ENCODE measurements around the gene CAPZA1.

DNA sequence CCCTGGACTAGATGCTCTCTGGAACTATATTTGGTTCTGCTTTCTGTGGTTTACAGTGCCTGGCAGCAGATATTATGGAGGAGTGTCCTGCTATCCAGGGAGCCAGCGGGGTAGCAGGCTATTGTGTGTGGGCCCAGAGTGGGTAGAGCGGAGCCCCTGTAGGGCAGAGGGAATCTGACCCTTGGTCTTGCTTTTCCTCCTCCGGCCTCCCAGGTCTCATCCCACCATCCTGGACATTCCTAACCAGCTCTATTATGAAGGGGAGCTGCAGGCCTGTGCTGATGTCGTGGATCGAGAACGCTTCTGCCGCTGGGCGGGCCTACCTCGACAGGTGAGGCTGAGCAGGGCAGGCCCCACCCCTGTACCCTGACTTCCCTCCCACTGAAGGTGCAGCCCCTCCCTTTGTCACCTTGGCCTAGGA is 78.2 kb downstream of the CAPZA1 start:
- TF ChIP-seq GABPA (IDR thresholded peaks at IDR 0.05; ENCODE audit: low read depth), result no peak
- no peak for TF ChIP-seq EZH2phosphoT487 (IDR thresholded peaks at IDR 0.05; ENCODE audit: borderline replicate concordance, low read depth)
- no peak for TF ChIP-seq POLR2AphosphoS5 (IDR thresholded peaks at IDR 0.05; ENCODE audit: low read depth, low read length)
- TF ChIP-seq, protein P1, sequence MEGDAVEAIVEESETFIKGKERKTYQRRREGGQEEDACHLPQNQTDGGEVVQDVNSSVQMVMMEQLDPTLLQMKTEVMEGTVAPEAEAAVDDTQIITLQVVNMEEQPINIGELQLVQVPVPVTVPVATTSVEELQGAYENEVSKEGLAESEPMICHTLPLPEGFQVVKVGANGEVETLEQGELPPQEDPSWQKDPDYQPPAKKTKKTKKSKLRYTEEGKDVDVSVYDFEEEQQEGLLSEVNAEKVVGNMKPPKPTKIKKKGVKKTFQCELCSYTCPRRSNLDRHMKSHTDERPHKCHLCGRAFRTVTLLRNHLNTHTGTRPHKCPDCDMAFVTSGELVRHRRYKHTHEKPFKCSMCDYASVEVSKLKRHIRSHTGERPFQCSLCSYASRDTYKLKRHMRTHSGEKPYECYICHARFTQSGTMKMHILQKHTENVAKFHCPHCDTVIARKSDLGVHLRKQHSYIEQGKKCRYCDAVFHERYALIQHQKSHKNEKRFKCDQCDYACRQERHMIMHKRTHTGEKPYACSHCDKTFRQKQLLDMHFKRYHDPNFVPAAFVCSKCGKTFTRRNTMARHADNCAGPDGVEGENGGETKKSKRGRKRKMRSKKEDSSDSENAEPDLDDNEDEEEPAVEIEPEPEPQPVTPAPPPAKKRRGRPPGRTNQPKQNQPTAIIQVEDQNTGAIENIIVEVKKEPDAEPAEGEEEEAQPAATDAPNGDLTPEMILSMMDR (IDR thresholded peaks at IDR 0.05), result no peak
- no peak for TF ChIP-seq MEF2A (IDR thresholded peaks at IDR 0.05; ENCODE audit: borderline replicate concordance, low read depth)
- no peak for TF ChIP-seq CHD2 (IDR thresholded peaks at IDR 0.05; ENCODE audit: low read length, partially characterized antibody)
- TF ChIP-seq NRF1 (IDR thresholded peaks at IDR 0.05; ENCODE audit: low read depth, low read length), result no peak

Data from SK-N-SH (cell line).